ENCODE data around the gene TNFRSF21.
"Not testable (repeated sequence)": the region's sequence is repeated elsewhere in the genome, so short reads cannot be mapped to it uniquely, and the experiment has no call there.

TNFRSF21 gene

DNA sequence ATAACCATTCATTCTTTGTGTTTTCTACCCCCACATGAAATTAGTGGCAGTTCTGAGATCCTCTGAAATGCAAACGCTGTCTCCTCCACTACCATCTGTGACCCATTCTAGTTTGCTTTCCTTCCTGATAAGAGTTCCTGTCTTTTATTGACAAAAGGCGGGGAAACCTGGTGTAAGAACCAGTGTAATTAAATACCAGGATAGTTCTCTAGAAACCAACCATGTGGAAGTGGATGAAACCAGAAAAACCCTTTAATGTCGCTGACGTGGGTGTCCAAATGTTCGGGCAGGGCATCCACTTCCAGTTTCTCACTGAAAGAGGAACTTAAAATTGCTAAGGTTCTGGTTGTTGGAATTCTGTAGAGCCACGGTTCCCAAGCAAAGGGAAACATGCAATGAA lies 79.1 kb downstream of the TNFRSF21 start:
- ATAC-seq (ENCODE audit: low read depth), result no peak

DNA sequence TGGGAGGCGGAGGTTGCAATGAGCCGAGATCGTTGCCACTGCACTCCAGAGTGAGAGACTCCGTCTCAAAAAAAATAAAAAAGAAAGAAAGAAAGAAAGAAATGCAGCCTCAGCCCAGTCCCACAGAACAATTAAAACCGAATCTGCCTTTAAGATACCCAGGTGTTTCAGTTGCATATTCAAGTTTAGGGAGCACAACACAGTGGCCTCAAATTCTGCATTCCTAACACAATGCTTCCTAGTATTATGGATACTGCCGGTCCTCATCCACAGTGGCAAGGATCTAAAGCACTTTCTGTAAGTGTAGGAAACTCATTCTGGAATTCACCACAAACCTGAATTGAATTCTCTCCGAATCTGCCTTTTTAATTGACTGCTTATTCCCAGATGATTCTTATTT lies 80.5 kb downstream of the TNFRSF21 start:
- DNase-seq (ENCODE audit: low spot score) (no peak), ATAC-seq (ENCODE audit: low read depth) (no peak)
- TF ChIP-seq, protein P1, sequence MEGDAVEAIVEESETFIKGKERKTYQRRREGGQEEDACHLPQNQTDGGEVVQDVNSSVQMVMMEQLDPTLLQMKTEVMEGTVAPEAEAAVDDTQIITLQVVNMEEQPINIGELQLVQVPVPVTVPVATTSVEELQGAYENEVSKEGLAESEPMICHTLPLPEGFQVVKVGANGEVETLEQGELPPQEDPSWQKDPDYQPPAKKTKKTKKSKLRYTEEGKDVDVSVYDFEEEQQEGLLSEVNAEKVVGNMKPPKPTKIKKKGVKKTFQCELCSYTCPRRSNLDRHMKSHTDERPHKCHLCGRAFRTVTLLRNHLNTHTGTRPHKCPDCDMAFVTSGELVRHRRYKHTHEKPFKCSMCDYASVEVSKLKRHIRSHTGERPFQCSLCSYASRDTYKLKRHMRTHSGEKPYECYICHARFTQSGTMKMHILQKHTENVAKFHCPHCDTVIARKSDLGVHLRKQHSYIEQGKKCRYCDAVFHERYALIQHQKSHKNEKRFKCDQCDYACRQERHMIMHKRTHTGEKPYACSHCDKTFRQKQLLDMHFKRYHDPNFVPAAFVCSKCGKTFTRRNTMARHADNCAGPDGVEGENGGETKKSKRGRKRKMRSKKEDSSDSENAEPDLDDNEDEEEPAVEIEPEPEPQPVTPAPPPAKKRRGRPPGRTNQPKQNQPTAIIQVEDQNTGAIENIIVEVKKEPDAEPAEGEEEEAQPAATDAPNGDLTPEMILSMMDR (IDR thresholded peaks at IDR 0.05; ENCODE audit: poor library complexity, severe bottlenecking), result no peak
- Histone ChIP-seq H3K36me3 (ENCODE audit: low read depth) (peaks cover 40% of the 10 kb centered on the region), H3K4me3 (ENCODE audit: severe bottlenecking) (no peak overlapping the region), H3K27ac (ENCODE audit: poor library complexity, severe bottlenecking) (no peak overlapping the region), H3K4me1 (ENCODE audit: insufficient read depth, poor library complexity, severe bottlenecking) (no peaks in the 10 kb centered on the region), H3K27me3 (ENCODE audit: insufficient read depth, poor library complexity, severe bottlenecking) (no peaks in the 10 kb centered on the region), H3K9me3 (ENCODE audit: severe bottlenecking) (no peaks in the 10 kb centered on the region)

More for the DNA sequence above, 79.1 kb downstream of the TNFRSF21 start:
- no peak overlapping the region for H3K4me3 ChIP-seq (ENCODE audit: severe bottlenecking)
- H3K4me1 ChIP-seq (ENCODE audit: insufficient read depth, poor library complexity, severe bottlenecking), result no peaks in the 10 kb centered on the region
- DNase-seq (ENCODE audit: low spot score), result no peak
- TF ChIP-seq, protein P1 (IDR thresholded peaks at IDR 0.05; ENCODE audit: poor library complexity, severe bottlenecking), result no peak
- no peak overlapping the region for H3K27ac ChIP-seq (ENCODE audit: poor library complexity, severe bottlenecking)
- H3K27me3 ChIP-seq (ENCODE audit: insufficient read depth, poor library complexity, severe bottlenecking), result no peaks in the 10 kb centered on the region
- no peaks in the 10 kb centered on the region for H3K9me3 ChIP-seq (ENCODE audit: severe bottlenecking)
- H3K36me3 ChIP-seq (ENCODE audit: low read depth), result peaks cover 48% of the 10 kb centered on the region

DNA sequence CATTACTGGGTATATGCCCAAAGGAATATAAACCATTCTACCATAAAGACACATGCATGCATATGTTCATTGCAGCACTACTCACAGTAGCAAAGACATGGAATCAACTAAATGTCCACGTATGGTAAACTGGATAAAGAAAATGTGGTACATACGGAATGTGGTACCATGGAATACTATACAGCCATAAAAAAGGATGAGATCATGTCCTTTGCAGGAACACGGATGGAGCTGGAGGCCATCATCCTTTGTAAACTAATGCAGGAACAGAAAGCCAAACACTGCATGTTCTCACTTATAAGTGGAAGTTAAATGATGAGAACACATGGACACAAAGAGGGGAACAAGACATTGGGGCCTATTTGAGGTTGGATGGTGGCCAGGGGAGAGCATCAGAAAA lies 81.6 kb downstream of the TNFRSF21 start:
- not testable (repeated sequence) for ATAC-seq (ENCODE audit: low read depth); H3K4me3 ChIP-seq (ENCODE audit: severe bottlenecking); DNase-seq (ENCODE audit: low spot score); H3K9me3 ChIP-seq (ENCODE audit: severe bottlenecking); H3K27ac ChIP-seq (ENCODE audit: poor library complexity, severe bottlenecking); H3K27me3 ChIP-seq (ENCODE audit: insufficient read depth, poor library complexity, severe bottlenecking); H3K4me1 ChIP-seq (ENCODE audit: insufficient read depth, poor library complexity, severe bottlenecking)
- H3K36me3 ChIP-seq (ENCODE audit: low read depth), result peaks cover 30% of the 10 kb centered on the region

DNA sequence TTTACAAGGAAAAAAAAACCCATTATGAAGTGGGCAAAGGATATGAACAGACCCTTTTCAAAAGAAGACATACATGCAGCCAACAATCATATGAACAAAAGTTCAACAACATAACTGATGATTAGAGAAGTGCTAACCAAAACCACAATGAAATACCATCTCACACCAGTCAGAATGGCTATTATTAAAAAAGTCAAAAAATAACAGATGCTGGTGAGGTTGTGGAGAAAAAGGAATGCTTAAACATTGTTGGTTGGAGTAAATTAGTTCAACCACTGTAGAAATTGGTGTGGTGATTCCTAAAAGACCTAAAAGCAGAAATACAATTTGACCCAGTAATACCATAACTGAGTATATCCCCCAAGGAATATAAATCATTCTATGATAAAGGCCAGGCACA lies 86.5 kb downstream of the TNFRSF21 start:
- H3K27me3 ChIP-seq (ENCODE audit: insufficient read depth, poor library complexity, severe bottlenecking); H3K4me1 ChIP-seq (ENCODE audit: insufficient read depth, poor library complexity, severe bottlenecking); H3K27ac ChIP-seq (ENCODE audit: poor library complexity, severe bottlenecking): not testable (repeated sequence)

DNA sequence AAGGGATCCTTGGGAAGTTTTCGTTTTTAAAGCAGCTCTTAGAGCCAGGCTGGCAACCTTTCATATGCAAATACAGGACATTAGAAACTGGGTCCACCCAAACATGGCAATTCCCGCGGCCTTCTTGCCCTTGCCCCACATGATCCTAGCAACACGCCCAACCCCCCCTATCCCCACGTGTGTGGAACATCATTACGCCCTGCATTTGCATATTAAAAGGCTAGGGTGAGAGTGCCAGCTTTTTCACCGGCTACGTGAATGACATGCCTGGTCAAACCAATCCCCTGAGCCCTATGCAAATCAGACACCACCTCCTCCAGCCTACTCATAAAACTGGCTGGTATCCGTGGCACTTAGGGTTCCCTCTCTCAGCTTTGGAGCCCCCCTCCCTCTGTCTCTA lies 88.1 kb downstream of the TNFRSF21 start:
- DNase-seq (ENCODE audit: low spot score) (no peak), ATAC-seq (ENCODE audit: low read depth) (no peak)
- H3K36me3 ChIP-seq (ENCODE audit: low read depth), result no peaks in the 10 kb centered on the region
- no peak overlapping the region for H3K4me3 ChIP-seq (ENCODE audit: severe bottlenecking)
- TF ChIP-seq, protein P1 (IDR thresholded peaks at IDR 0.05; ENCODE audit: poor library complexity, severe bottlenecking), result no peak
- H3K4me1 ChIP-seq (ENCODE audit: insufficient read depth, poor library complexity, severe bottlenecking), result no peaks in the 10 kb centered on the region
- no peaks in the 10 kb centered on the region for H3K9me3 ChIP-seq (ENCODE audit: severe bottlenecking)
- H3K27me3 ChIP-seq (ENCODE audit: insufficient read depth, poor library complexity, severe bottlenecking), result no peaks in the 10 kb centered on the region
- H3K27ac ChIP-seq (ENCODE audit: poor library complexity, severe bottlenecking), result no peak overlapping the region

More for the DNA sequence above, 86.5 kb downstream of the TNFRSF21 start:
- not testable (repeated sequence) for DNase-seq (ENCODE audit: low spot score); H3K9me3 ChIP-seq (ENCODE audit: severe bottlenecking); ATAC-seq (ENCODE audit: low read depth); H3K36me3 ChIP-seq (ENCODE audit: low read depth); H3K4me3 ChIP-seq (ENCODE audit: severe bottlenecking)

DNA sequence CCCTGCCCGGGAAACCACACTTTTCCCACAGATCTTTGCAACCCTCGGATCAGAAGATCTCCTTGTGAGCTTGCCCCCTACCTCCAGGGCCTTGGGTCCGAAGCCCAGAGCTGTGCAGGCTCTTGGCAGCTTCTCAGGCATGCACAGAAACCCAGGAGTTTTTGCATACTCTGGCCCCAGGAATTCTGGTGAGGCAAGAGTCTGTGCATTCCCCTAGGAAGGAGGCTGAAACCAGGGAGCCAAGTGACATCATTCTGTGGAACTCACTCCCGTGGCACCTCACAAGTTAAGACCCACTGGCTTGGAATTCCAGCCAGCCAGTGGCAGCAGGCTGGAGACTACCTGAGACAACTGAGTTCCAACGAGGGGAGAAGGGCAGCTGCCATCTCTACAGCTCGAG lies 100.1 kb downstream of the TNFRSF21 start:
- Histone ChIP-seq H3K4me3 (ENCODE audit: severe bottlenecking) (no peak overlapping the region), H3K36me3 (ENCODE audit: low read depth) (no peaks in the 10 kb centered on the region), H3K4me1 (ENCODE audit: insufficient read depth, poor library complexity, severe bottlenecking) (peaks cover 5% of the 10 kb centered on the region), H3K27ac (ENCODE audit: poor library complexity, severe bottlenecking) (no peak overlapping the region), H3K27me3 (ENCODE audit: insufficient read depth, poor library complexity, severe bottlenecking) (no peaks in the 10 kb centered on the region), H3K9me3 (ENCODE audit: severe bottlenecking) (no peaks in the 10 kb centered on the region)
- DNase-seq (ENCODE audit: low spot score) (no peak), ATAC-seq (ENCODE audit: low read depth) (no peak)
- TF ChIP-seq, protein P1 (IDR thresholded peaks at IDR 0.05; ENCODE audit: poor library complexity, severe bottlenecking), result no peak

Measured in RWPE2 (cell line).